Transverse colon (tissue), 4 donors: ENCODE results near the gene PSMC1.

Experiments used
- CTCF ChIP-seq, 5 experiments: fragments of 200-600 bp in 3 of 5; fragments of 450-650 bp in 2 of 5; sonication (generic) in 3 of 5; IDR thresholded peaks; 1 replicate in 2 of 5; 2 replicates in 3 of 5; pipeline ENCODE4 v1.5.1; 2016 to 2017; ENCODE audit warnings: antibody characterized with exemption in 5 of 5, inconsistent platforms in 3 of 5, mild to moderate bottlenecking in 2 of 5, moderate library complexity in 1 of 5
- POLR2A ChIP-seq: fragments of 450-650 bp; IDR thresholded peaks from one replicate; pipeline ENCODE4 v1.6.1; 2016; ENCODE audit warnings: antibody characterized with exemption, mild to moderate bottlenecking, moderate library complexity
- POLR2AphosphoS5 ChIP-seq, 3 donors: sonication (generic); formaldehyde crosslinking; IDR thresholded peaks; one replicate each; pipeline ENCODE4 v1.6.1; 2016; ENCODE audit warnings: antibody characterized with exemption in 3 of 3

DNA sequence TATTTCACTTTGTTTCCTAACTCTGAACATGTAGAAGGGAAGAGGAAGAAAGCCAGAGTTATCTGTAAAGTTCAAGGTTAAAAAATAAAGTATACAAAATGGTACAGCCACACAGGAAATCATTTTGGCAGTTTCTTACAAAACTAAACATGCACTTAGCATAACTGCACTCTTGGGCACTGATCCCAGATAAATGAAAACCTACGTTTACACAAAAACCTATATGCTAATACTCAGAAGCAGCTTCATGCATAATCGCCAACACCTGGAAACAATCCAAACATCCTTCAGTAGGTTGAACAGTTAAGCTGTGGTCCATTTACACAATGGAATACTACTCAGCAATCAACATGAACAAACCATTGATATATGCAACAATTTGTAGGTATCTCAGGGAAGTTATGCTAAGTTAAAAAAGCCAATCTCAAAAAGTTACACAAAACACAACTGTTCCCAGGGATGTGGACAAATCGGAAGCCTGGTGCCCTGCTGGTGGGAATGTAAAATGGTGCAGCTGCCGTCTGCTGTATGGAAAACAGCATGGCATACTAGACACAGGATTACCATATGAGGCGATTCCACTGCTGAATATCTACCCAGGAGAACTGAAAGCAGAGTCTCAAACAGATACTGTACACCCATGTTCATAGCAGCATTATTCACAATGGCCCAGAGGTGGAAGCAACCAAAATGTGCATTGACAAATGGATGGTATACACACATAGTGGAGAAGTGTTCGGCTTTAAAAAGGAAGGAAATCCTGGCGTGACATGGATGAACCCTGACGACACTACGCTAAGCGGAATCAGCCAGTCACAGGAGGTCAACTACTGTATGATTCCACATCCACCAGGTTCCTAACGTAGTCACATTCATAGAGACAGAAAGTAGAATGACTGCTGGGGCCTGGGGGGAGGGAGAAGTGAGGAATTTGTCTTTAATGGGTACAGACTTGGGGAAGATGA, 37.7 kb downstream of the PSMC1 start:
- no peak for TF ChIP-seq CTCF (IDR thresholded peaks at IDR 0.05)
- no peak for TF ChIP-seq POLR2A
- TF ChIP-seq POLR2AphosphoS5 (IDR thresholded peaks at IDR 0.05), result no peak
